Gastroesophageal sphincter (tissue), 3 donors: ENCODE results near the gene MT1G.
A peak's percentile ranks its signal among the peaks of the same experiment; 100 is the strongest.

Source experiments
- CTCF ChIP-seq, 4 experiments: fragments of 200-600 bp in 2 of 4; fragments of 450-650 bp in 2 of 4; sonication (generic) in 1 of 4; IDR thresholded peaks; one replicate each; pipeline ENCODE4 v1.5.1; 2017 to 2019; ENCODE audit warnings: antibody characterized with exemption in 4 of 4, mild to moderate bottlenecking in 2 of 4, moderate library complexity in 2 of 4
- EP300 ChIP-seq: sonication (generic); formaldehyde crosslinking; IDR thresholded peaks from one replicate; pipeline ENCODE4 v1.6.1; 2017; ENCODE audit warnings: antibody characterized with exemption, mild to moderate bottlenecking
- POLR2A ChIP-seq, 2 donors: fragments of 450-650 bp; IDR thresholded peaks; one replicate each; pipeline ENCODE4 v1.6.1; 2017; ENCODE audit warnings: antibody characterized with exemption in 2 of 2, mild to moderate bottlenecking in 2 of 2, moderate library complexity in 1 of 2

GRCh38 chr16:56617212-56618085, 50.4 kb downstream of the MT1G start:
- TF ChIP-seq CTCF (IDR thresholded peaks at IDR 0.05) (peak in 3 of 4 experiments; percentile 14 to 28 (median 18)), POLR2A (IDR thresholded peaks at IDR 0.05) (no peak), EP300 (no peak)
